ENCODE data around the gene ZNF606.

GRCh38 chr19:58046856-58047255 lies 44.2 kb upstream of the ZNF606 start:
- TF ChIP-seq SREBF2 (IDR thresholded peaks at IDR 0.05), result no peak
- no peak for TF ChIP-seq JUN (IDR thresholded peaks at IDR 0.05)
- no peak for TF ChIP-seq POLR2A (IDR thresholded peaks at IDR 0.05; ENCODE audit: low read length)
- TF ChIP-seq BHLHE40 (IDR thresholded peaks at IDR 0.05; ENCODE audit: low read depth, low read length), result no peak
- no peak for TF ChIP-seq ZFP36 (IDR thresholded peaks at IDR 0.05; ENCODE audit: borderline replicate concordance, partially characterized antibody)
- TF ChIP-seq, protein P1, sequence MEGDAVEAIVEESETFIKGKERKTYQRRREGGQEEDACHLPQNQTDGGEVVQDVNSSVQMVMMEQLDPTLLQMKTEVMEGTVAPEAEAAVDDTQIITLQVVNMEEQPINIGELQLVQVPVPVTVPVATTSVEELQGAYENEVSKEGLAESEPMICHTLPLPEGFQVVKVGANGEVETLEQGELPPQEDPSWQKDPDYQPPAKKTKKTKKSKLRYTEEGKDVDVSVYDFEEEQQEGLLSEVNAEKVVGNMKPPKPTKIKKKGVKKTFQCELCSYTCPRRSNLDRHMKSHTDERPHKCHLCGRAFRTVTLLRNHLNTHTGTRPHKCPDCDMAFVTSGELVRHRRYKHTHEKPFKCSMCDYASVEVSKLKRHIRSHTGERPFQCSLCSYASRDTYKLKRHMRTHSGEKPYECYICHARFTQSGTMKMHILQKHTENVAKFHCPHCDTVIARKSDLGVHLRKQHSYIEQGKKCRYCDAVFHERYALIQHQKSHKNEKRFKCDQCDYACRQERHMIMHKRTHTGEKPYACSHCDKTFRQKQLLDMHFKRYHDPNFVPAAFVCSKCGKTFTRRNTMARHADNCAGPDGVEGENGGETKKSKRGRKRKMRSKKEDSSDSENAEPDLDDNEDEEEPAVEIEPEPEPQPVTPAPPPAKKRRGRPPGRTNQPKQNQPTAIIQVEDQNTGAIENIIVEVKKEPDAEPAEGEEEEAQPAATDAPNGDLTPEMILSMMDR (IDR thresholded peaks at IDR 0.05), result no peak
- TF ChIP-seq, protein P2, sequence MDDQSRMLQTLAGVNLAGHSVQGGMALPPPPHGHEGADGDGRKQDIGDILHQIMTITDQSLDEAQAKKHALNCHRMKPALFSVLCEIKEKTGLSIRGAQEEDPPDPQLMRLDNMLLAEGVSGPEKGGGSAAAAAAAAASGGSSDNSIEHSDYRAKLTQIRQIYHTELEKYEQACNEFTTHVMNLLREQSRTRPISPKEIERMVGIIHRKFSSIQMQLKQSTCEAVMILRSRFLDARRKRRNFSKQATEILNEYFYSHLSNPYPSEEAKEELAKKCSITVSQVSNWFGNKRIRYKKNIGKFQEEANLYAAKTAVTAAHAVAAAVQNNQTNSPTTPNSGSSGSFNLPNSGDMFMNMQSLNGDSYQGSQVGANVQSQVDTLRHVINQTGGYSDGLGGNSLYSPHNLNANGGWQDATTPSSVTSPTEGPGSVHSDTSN (IDR thresholded peaks at IDR 0.05), result no peak

All from A549 (cell line).